ENCODE measurements around the gene GLOD5.

The GLOD5 gene

DNA sequence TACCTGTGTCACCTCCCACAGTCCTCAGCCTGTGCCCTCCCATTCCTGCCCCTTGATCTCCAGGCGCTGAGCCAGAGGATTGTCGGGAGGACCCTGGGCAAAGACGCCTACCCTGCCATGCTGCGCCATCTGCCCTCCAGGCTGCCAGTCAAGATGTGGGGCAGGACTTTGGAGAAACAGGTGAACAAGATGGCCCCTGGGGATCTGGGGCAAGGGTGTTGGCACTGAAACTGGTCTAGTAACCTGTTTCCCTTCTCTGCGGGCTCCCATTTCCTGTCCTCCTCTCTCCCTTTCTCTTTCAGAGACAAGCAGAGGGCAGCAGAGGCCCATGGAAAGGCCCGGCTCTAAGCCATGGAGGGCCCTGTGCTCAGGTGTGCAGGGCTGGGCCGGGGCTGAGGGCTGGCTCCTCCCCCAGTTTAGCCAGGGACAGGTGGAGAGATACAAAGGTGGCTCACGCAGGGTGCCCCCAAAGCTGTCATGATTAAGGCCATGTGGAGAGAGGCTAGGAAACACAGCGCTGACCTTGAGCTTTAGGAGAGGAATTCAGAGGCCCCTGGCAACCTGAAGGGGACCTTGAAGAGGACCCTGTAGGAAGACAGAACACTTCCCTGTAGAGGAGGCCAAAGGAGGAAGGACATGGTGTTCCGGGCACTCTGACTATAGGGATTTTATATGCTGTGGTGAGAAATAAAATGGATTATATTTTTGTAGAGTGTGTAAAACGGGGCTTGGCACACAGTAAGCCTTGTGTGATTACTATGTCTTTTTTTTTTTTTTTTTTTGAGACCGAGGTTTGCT lies at the start of gene GLOD5:
Gene GLOD5, plus strand, starts transcription at position 74 of the 798 bp plus-strand sequence. Its CDS starts 44 bp downstream, at position 118.
- Histone ChIP-seq H3K9me3 (no peaks in the 10 kb centered on the region), H3K27me3 (ENCODE audit: low read depth) (no peaks in the 10 kb centered on the region), H3K36me3 (replicated peaks) (no peaks in the 10 kb centered on the region), H3K4me1 (no peaks in the 10 kb centered on the region), H3K4me3 (no peak within 1 kb of the TSS)
- in situ Hi-C loops (cut with MboI; ENCODE audit: low sequenced_read_pairs): no loop called here
- DNase-seq (ENCODE audit: low spot score in 2 of 2): peak in 1 of 2 experiments; percentile 23

DNA sequence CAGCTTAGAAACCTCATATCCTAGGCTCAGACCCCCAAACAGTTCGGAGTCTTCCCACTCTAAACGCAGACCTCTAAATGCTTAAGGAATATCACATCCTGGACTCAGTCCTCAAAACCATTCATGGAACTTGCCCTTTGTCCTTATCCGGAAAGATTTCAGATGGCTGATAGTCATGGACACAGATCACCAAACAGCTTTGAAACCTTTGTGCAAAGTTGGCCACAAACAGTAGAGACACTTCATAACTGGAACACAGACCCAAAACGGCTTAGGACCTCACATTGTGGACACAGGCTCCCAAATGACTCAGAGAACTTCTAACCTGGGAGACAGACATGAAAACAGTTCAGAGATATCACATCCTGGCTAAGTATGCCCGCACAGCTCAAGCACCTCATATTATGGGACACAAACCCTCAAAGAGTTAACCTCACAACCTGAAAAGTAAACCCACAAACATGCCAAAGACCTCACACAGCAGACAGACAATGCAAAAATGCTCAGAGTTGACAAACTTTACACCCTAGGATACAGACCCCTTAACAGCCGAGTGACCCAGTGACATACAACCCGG lies 49.5 kb upstream of the GLOD5 start:
- no peaks in the 10 kb centered on the region for H3K9me3 ChIP-seq
- in situ Hi-C loops (cut with MboI; ENCODE audit: low sequenced_read_pairs): no loop called here
- DNase-seq (ENCODE audit: low spot score in 2 of 2): no peak

DNA sequence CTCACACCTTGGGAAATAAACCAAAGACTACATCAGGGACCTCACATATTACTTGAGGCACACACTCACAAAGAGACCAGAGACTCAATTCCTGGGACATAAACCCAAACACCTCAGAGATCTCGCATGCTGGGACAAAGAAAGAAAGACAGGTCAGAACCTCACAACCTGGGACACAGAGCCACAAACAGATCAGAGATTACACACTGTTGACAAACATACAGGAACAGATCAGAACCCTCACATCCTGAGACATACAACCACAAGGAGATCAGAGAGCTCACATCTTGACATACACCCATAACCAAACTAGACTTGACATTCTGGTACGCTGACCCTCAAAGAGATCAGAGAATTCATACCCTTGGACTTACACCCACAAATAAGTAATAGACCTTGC lies 47.7 kb upstream of the GLOD5 start:
- in situ Hi-C loops (cut with MboI; ENCODE audit: low sequenced_read_pairs): no loop called here
- Histone ChIP-seq H3K4me1 (no peaks in the 10 kb centered on the region), H3K27me3 (ENCODE audit: low read depth) (no peaks in the 10 kb centered on the region), H3K4me3 (no peak overlapping the region), H3K9me3 (no peaks in the 10 kb centered on the region), H3K36me3 (replicated peaks) (peaks cover 5% of the 10 kb centered on the region; the same call in 1 of the 2 replicates)
- no peak for DNase-seq (ENCODE audit: low spot score in 2 of 2)

More for the DNA sequence above, 49.5 kb upstream of the GLOD5 start:
- Histone ChIP-seq H3K4me3 (no peak overlapping the region), H3K4me1 (no peaks in the 10 kb centered on the region), H3K27me3 (ENCODE audit: low read depth) (no peaks in the 10 kb centered on the region), H3K36me3 (replicated peaks) (peaks cover 23% of the 10 kb centered on the region)

DNA sequence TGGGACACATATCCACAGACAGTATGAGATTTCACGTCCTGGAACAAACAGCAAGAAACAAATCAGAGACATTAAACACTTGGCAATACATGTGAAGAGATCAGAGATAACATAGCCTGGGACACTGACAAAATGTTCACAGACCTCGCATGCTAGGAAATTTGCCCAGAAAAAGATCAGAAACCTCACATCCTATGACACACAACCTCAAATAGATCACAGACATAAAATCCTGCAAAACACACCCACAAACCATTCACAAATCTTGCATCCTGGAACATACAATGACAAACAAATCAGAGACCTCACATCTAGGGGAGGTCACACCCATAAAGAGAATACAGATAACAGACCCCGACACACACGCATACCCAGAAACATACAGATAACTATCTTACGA lies 47.0 kb upstream of the GLOD5 start:
- H3K9me3 ChIP-seq: no peaks in the 10 kb centered on the region
- in situ Hi-C loops (cut with MboI; ENCODE audit: low sequenced_read_pairs): no loop called here
- no peaks in the 10 kb centered on the region for H3K36me3 ChIP-seq (replicated peaks)
- no peak for DNase-seq (ENCODE audit: low spot score in 2 of 2)
- no peaks in the 10 kb centered on the region for H3K27me3 ChIP-seq (ENCODE audit: low read depth)
- H3K4me3 ChIP-seq: no peak overlapping the region
- H3K4me1 ChIP-seq: no peaks in the 10 kb centered on the region

DNA sequence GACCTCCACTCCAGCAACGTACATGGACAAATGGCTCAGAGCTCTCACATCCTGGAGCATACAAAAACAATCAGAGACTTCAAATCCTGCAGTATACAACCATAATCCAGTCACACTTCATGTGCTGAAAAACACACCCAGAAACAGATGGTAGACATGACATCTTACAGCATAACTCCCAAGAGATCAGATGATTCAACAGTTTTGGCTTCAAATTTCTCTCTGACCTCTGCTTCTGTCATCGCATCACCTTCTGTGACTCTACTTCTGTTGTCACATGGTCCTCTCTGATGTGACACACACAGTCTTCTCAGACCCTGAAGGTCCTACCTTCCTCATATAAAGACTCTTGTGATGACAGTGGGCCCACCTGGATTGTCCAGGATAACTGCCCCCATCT lies 46.5 kb upstream of the GLOD5 start:
- no peak for DNase-seq (ENCODE audit: low spot score in 2 of 2)
- Histone ChIP-seq H3K27me3 (ENCODE audit: low read depth) (no peaks in the 10 kb centered on the region), H3K4me3 (no peak overlapping the region), H3K9me3 (no peaks in the 10 kb centered on the region), H3K4me1 (no peaks in the 10 kb centered on the region), H3K36me3 (replicated peaks) (no peaks in the 10 kb centered on the region)
- in situ Hi-C loops (cut with MboI; ENCODE audit: low sequenced_read_pairs): no loop called here

DNA sequence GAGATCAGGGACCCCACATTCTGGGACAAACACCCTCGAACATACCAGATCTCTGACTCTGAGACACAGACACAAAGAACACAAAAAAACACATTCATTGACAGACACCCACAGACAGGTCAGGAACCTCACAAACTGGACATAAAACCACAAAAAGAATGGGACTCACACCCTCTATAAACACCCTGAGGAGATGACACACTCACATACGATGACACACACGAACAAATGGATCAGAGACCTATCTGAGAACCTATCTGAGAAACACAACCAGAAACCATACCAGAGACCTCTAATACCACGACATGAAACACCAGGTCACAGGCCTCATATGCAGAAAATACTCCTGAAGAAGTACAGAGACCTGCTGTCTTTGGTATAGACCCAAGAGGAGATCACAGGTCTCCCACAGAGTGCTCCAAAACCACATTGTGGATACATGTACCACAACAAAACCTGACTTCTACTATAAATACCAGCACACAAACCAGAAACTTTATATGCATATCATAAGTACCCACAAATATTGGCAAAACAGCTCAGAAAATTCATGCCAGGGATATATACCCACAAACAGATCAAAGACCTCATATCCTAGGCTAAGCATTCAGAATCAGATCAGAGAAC lies 45.6 kb upstream of the GLOD5 start:
- no peak for DNase-seq (ENCODE audit: low spot score in 2 of 2)
- in situ Hi-C loops (cut with MboI; ENCODE audit: low sequenced_read_pairs): no loop called here
- H3K9me3 ChIP-seq: no peaks in the 10 kb centered on the region
- H3K4me1 ChIP-seq: no peaks in the 10 kb centered on the region
- H3K4me3 ChIP-seq: no peak overlapping the region
- no peaks in the 10 kb centered on the region for H3K27me3 ChIP-seq (ENCODE audit: low read depth)
- no peaks in the 10 kb centered on the region for H3K36me3 ChIP-seq (replicated peaks)

DNA sequence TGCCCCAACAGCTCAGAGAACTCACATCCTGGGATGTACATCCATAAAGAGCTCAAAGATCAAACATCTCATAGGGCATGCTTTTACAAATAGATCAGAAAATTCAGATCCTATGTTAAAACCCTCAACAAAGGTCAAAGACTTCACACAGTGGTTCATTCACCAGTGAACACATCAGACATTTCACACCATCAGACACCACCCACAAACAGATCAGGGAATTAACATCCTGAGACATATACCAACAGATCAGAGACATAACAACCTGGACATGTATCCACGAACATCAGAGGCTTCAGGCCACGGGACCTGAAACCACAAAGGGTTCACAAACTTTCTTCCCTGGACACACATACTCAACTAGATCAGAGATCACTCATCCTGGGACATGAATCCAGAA lies 41.6 kb upstream of the GLOD5 start:
- no peaks in the 10 kb centered on the region for H3K4me1 ChIP-seq
- in situ Hi-C loops (cut with MboI; ENCODE audit: low sequenced_read_pairs): no loop called here
- H3K36me3 ChIP-seq (replicated peaks): no peaks in the 10 kb centered on the region
- H3K4me3 ChIP-seq: no peak overlapping the region
- no peaks in the 10 kb centered on the region for H3K9me3 ChIP-seq
- H3K27me3 ChIP-seq (ENCODE audit: low read depth): no peaks in the 10 kb centered on the region
- no peak for DNase-seq (ENCODE audit: low spot score in 2 of 2)

DNA sequence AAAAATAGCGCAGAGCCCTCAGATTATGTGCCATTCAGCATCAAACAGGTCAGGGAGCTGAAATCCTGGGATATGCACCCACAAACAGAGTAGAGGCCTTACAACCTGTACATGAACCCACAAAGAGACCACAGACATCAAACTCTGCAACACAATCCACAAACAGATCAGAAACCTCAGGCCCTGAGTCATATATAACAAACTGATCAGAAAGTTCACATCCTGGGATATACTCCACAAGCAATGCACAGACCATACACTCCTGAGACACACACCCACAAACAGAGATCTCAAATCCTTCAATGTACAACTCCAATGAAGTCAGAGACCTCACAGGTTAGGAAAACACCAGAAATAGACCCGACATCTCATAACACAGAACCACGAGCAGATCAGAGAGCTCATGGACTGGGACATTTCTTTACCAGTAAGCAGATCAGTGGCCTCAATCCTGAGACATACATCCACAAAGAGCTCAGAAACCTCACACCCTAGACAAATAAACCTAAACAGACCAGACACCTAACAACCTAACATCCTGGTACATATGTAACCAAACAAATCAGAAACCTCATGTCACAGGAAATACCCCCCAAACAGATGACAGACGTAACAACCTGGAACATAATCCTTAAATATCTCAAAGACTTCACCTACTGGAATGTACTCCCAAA lies 40.8 kb upstream of the GLOD5 start:
- in situ Hi-C loops (cut with MboI; ENCODE audit: low sequenced_read_pairs): no loop called here
- Histone ChIP-seq H3K27me3 (ENCODE audit: low read depth) (no peaks in the 10 kb centered on the region), H3K4me3 (no peak overlapping the region), H3K36me3 (replicated peaks) (no peaks in the 10 kb centered on the region), H3K9me3 (no peaks in the 10 kb centered on the region), H3K4me1 (no peaks in the 10 kb centered on the region)
- no peak for DNase-seq (ENCODE audit: low spot score in 2 of 2)

DNA sequence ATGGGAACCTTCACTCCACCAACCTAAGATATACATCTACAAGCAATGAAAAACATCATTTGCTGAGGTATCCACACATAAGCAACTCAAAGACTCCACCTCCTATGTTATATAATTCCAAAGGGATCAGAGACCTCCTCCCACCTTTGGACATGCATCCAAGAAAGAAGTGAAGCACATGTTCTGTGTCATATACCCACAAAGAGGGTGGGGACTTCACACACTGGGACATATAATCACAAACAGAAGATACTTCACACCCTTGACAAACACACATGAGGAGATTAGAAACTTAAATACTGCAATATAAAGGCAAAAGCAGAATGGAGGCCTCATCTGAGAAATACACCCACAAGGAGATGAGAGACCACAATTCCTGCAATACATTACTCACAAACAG lies 39.6 kb upstream of the GLOD5 start:
- no peaks in the 10 kb centered on the region for H3K27me3 ChIP-seq (ENCODE audit: low read depth)
- in situ Hi-C loops (cut with MboI; ENCODE audit: low sequenced_read_pairs): no loop called here
- H3K4me1 ChIP-seq: no peaks in the 10 kb centered on the region
- no peak overlapping the region for H3K4me3 ChIP-seq
- no peaks in the 10 kb centered on the region for H3K9me3 ChIP-seq
- DNase-seq (ENCODE audit: low spot score in 2 of 2): no peak
- no peaks in the 10 kb centered on the region for H3K36me3 ChIP-seq (replicated peaks)

DNA sequence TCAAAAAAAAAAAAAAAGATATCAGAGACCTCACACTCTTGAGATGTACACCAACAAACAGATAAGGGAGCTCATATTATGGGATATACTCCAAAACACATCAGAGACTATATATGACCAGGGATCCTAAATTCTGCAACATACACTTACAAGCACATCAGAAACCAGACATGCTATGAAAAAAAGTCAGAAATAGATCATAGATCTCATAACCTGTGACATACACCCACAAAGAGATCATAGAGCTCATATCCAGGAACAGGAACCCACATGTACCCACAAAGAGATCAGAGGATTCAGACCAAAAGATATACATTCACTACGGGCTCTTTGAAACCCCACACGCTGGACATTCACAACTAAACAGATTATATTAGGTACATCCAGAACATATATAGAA lies 35.0 kb upstream of the GLOD5 start:
- Histone ChIP-seq H3K4me1 (no peaks in the 10 kb centered on the region), H3K4me3 (no peak overlapping the region), H3K27me3 (ENCODE audit: low read depth) (no peaks in the 10 kb centered on the region), H3K9me3 (no peaks in the 10 kb centered on the region), H3K36me3 (replicated peaks) (no peaks in the 10 kb centered on the region)
- in situ Hi-C loops (cut with MboI; ENCODE audit: low sequenced_read_pairs): no loop called here
- no peak for DNase-seq (ENCODE audit: low spot score in 2 of 2)

DNA sequence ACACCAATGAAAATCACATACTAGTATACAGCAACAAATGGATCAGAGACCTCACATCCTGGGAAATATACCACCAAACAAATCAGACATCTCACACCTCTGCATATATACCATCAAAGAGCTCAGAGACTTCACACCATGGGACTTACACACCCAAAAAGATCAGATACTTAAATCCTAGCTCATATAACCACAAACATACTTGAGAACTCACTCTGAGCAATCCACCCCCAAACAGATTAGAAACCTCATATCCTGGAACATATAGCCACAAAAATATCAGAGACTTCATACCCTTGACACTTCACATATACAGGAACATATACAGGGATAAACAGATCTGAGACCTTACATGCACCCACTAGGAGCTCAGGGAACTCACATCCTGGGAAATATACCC lies 32.9 kb upstream of the GLOD5 start:
- Histone ChIP-seq H3K27me3 (ENCODE audit: low read depth) (no peaks in the 10 kb centered on the region), H3K36me3 (replicated peaks) (no peaks in the 10 kb centered on the region), H3K9me3 (no peaks in the 10 kb centered on the region), H3K4me1 (no peaks in the 10 kb centered on the region), H3K4me3 (no peak overlapping the region)
- no peak for DNase-seq (ENCODE audit: low spot score in 2 of 2)
- in situ Hi-C loops (cut with MboI; ENCODE audit: low sequenced_read_pairs): no loop called here

DNA sequence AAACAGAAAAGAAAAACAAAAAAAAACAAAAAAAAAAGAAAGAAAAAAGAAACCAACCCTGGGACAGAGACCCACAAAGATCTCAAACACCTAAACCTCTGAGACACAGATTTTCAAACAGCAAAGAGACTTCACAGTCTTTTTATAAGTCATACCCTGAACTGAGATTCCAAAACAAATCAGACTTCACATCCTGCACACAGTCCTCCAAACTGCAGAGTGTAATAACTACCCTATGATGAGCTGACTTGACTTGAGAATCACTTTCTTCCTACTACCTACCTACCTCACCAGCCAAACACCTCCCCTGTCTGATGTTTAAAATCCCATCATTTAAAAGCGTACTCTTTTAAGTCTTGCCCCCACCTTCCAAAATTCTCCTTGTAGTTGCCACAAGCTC lies 25.2 kb upstream of the GLOD5 start:
- in situ Hi-C loops (cut with MboI; ENCODE audit: low sequenced_read_pairs): no loop called here
- Histone ChIP-seq H3K36me3 (replicated peaks) (no peaks in the 10 kb centered on the region), H3K4me1 (peaks cover 7% of the 10 kb centered on the region), H3K27me3 (ENCODE audit: low read depth) (no peaks in the 10 kb centered on the region), H3K9me3 (no peaks in the 10 kb centered on the region), H3K4me3 (peak overlapping the region; percentile 58)
- no peak for DNase-seq (ENCODE audit: low spot score in 2 of 2)

DNA sequence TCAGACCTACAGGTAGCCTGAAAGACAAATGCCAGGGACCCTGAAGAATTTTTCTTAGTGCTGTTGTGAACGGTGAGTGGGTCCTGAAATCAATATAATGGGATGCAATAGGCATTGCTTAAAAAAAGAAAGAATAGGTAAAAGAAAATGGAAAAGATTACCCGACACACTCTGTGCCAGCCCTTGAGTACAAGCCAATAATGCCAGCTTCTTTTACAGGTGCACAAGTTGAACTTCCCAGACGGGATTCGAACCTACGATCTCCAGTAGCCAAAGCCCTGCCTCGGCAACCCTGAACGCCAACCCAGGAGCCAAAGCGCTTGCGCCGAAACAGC lies 24.7 kb upstream of the GLOD5 start:
- in situ Hi-C loops (cut with MboI; ENCODE audit: low sequenced_read_pairs): no loop called here
- no peaks in the 10 kb centered on the region for H3K9me3 ChIP-seq
- no peak for DNase-seq (ENCODE audit: low spot score in 2 of 2)
- peaks cover 7% of the 10 kb centered on the region for H3K4me1 ChIP-seq
- peak overlapping the region; percentile 58 for H3K4me3 ChIP-seq
- H3K36me3 ChIP-seq (replicated peaks): no peaks in the 10 kb centered on the region
- H3K27me3 ChIP-seq (ENCODE audit: low read depth): no peaks in the 10 kb centered on the region
